Neural progenitor cell (in vitro differentiated cells): Measurements from ENCODE around the gene PRDM7. TPM values are rescaled to one million over a fixed set of nuclear protein-coding genes. Genes with fewer than 3 reads are reported as not detected.

Source experiments
- DNase-seq: peaks from one replicate; pipeline ENCODE4 v3.0.0-alpha.2; 2016; ENCODE audit warnings: low spot score
- H2AFZ ChIP-seq: fragments of 200-600 bp; sonication (generic); replicated peaks from 2 replicates; pipeline ENCODE4 v1.6.1; 2016; ENCODE audit warnings: antibody characterized with exemption
- H3F3A ChIP-seq: fragments of 200-600 bp; sonication (generic); 2 replicates; pipeline ENCODE4 v1.6.1; 2016; ENCODE audit warnings: antibody characterized with exemption, low read depth
- H3K27ac ChIP-seq: fragments of 200-600 bp; sonication (generic); 2 replicates; pipeline ENCODE4 v1.5.1; 2016; ENCODE audit warnings: mild to moderate bottlenecking
- H3K27me3 ChIP-seq: fragments of 200-600 bp; sonication (generic); 2 replicates; pipeline ENCODE4 v1.6.1; 2016; ENCODE audit warnings: mild to moderate bottlenecking, moderate library complexity
- H3K36me3 ChIP-seq: fragments of 200-600 bp; sonication (generic); 2 replicates; pipeline ENCODE4 v1.5.1; 2016
- H3K4me1 ChIP-seq: fragments of 200-600 bp; sonication (generic); 2 replicates; pipeline ENCODE4 v1.6.1; 2016; ENCODE audit warnings: mixed run types
- H3K4me2 ChIP-seq: fragments of 200-600 bp; sonication (generic); 2 replicates; pipeline ENCODE4 v1.6.1; 2016
- H3K4me3 ChIP-seq: fragments of 200-600 bp; sonication (generic); 2 replicates; pipeline ENCODE4 v1.5.1; 2016
- H3K79me2 ChIP-seq: fragments of 200-600 bp; sonication (generic); 2 replicates; pipeline ENCODE4 v1.6.1; 2016; ENCODE audit warnings: low read depth
- H3K9ac ChIP-seq: fragments of 200-600 bp; sonication (generic); 2 replicates; pipeline ENCODE4 v1.6.1; 2016
- H3K9me3 ChIP-seq: fragments of 200-600 bp; sonication (generic); 2 replicates; pipeline ENCODE4 v1.5.1; 2016; ENCODE audit warnings: low read depth
- H4K20me1 ChIP-seq: fragments of 200-600 bp; sonication (generic); 2 replicates; pipeline ENCODE4 v1.6.1; 2016; ENCODE audit warnings: low read depth
- H3K27ac Mint-ChIP-seq: 3 replicates; pipeline ENCODE4 v1.8.0; 2021; ENCODE audit warnings: mixed read lengths
- H3K27me3 Mint-ChIP-seq: 2 replicates; pipeline ENCODE4 v1.8.0; 2022; ENCODE audit warnings: low read depth, mild to moderate bottlenecking, inconsistent platforms, moderate library complexity, mixed read lengths; ENCODE audit not compliant: insufficient read depth
- H3K36me3 Mint-ChIP-seq: 3 replicates; pipeline ENCODE4 v1.8.0; 2021; ENCODE audit warnings: mixed read lengths
- H3K4me1 Mint-ChIP-seq: 3 replicates; pipeline ENCODE4 v1.8.0; 2021; ENCODE audit warnings: mixed read lengths
- H3K4me3 Mint-ChIP-seq: 3 replicates; pipeline ENCODE4 v1.8.0; 2021; ENCODE audit warnings: mild to moderate bottlenecking, moderate library complexity, mixed read lengths
- H3K9me3 Mint-ChIP-seq: 3 replicates; pipeline ENCODE4 v1.8.0; 2020; ENCODE audit warnings: mixed read lengths
- CTCF ChIP-seq: fragments of 200-600 bp; sonication (generic); IDR thresholded peaks from 2 replicates; pipeline ENCODE4 v1.5.1; 2017; ENCODE audit warnings: antibody characterized with exemption, mild to moderate bottlenecking
- EZH2 ChIP-seq: fragments of 200-600 bp; sonication (generic); IDR thresholded peaks from 2 replicates; pipeline ENCODE4 v1.6.1; 2017; ENCODE audit warnings: antibody characterized with exemption, mild to moderate bottlenecking, moderate library complexity
- EZH2phosphoT487 ChIP-seq: fragments of 200-600 bp; sonication (generic); IDR thresholded peaks from 2 replicates; pipeline ENCODE4 v1.6.1; 2017; ENCODE audit warnings: antibody characterized with exemption
- total RNA-seq: library from RNA; depleted of rRNA; stranded (reverse); fragments of >200 nt; gene quantifications from 2 replicates; pipeline ENCODE4 v1.2.3, GENCODE V29; 2015; ENCODE audit warnings: low replicate concordance

Gene PRDM7
- total RNA-seq, 1 donor from 2014 or later: not detected

- Histone ChIP-seq H3K27ac (no peak overlapping the region), H3K4me2 (no peak overlapping the region), H3F3A (peaks cover 24% of the 10 kb centered on the region), H3K27me3 (peaks cover under 1% of the 10 kb centered on the region), H3K4me3 (no peak overlapping the region), H3K79me2 (no peaks in the 10 kb centered on the region), H2AFZ (no peak overlapping the region), H3K36me3 (no peaks in the 10 kb centered on the region), H3K9ac (no peak overlapping the region), H3K9me3 (no peaks in the 10 kb centered on the region), H3K4me1 (peaks cover 15% of the 10 kb centered on the region), H4K20me1 (peaks cover 5% of the 10 kb centered on the region)
- H3K27me3 Mint-ChIP-seq: peaks cover 2% of the 10 kb centered on the region
- H3K9me3 Mint-ChIP-seq: no peaks in the 10 kb centered on the region
- peaks cover 20% of the 10 kb centered on the region for H3K4me1 Mint-ChIP-seq
- no peaks in the 10 kb centered on the region for H3K36me3 Mint-ChIP-seq
- no peak overlapping the region for H3K27ac Mint-ChIP-seq
- no peak overlapping the region for H3K4me3 Mint-ChIP-seq
- no peak for TF ChIP-seq EZH2
- no peak for TF ChIP-seq EZH2phosphoT487
- no peak for TF ChIP-seq CTCF
- no peak for DNase-seq
Observed at GRCh38 chr16:90026135-90026534, 51.0 kb downstream of the PRDM7 start.

GRCh38 chr16:90023078-90023447 lies 54.1 kb downstream of the PRDM7 start:
- no peak overlapping the region for H3K4me3 Mint-ChIP-seq
- no peaks in the 10 kb centered on the region for H3K36me3 ChIP-seq
- H3K9me3 ChIP-seq: no peaks in the 10 kb centered on the region
- no peak overlapping the region for H2AFZ ChIP-seq
- no peak overlapping the region for H3K9ac ChIP-seq
- H3K9me3 Mint-ChIP-seq: no peaks in the 10 kb centered on the region
- H3K27me3 Mint-ChIP-seq: peaks cover 12% of the 10 kb centered on the region
- no peaks in the 10 kb centered on the region for H3K79me2 ChIP-seq
- no peak for TF ChIP-seq EZH2
- TF ChIP-seq EZH2phosphoT487: no peak
- TF ChIP-seq CTCF: no peak
- H3K27ac ChIP-seq: no peak overlapping the region
- peaks cover 28% of the 10 kb centered on the region for H3F3A ChIP-seq
- no peak overlapping the region for H3K27ac Mint-ChIP-seq
- no peak overlapping the region for H3K4me2 ChIP-seq
- peaks cover 22% of the 10 kb centered on the region for H3K4me1 Mint-ChIP-seq
- peaks cover 25% of the 10 kb centered on the region for H3K27me3 ChIP-seq
- no peak for DNase-seq
- H3K4me1 ChIP-seq: peaks cover 17% of the 10 kb centered on the region
- peak overlapping the region; percentile 11 for H3K4me3 ChIP-seq
- no peaks in the 10 kb centered on the region for H3K36me3 Mint-ChIP-seq
- no peaks in the 10 kb centered on the region for H4K20me1 ChIP-seq

- peak overlapping the region; percentile 34 for H3K4me2 ChIP-seq
- peak; percentile 60 for DNase-seq
- no peaks in the 10 kb centered on the region for H3K79me2 ChIP-seq
- H3K4me1 ChIP-seq: peaks cover 17% of the 10 kb centered on the region
- peak overlapping the region; percentile 11 for H3K4me3 ChIP-seq
- H3K36me3 ChIP-seq: no peaks in the 10 kb centered on the region
- no peak overlapping the region for H3K27ac Mint-ChIP-seq
- H3F3A ChIP-seq: peaks cover 33% of the 10 kb centered on the region
- H3K27me3 Mint-ChIP-seq: peaks cover 12% of the 10 kb centered on the region
- H3K9me3 ChIP-seq: no peaks in the 10 kb centered on the region
- H3K9me3 Mint-ChIP-seq: no peaks in the 10 kb centered on the region
- no peak overlapping the region for H2AFZ ChIP-seq
- no peak for TF ChIP-seq EZH2phosphoT487
- no peak for TF ChIP-seq EZH2
- TF ChIP-seq CTCF: no peak
- H3K27me3 ChIP-seq: peaks cover 32% of the 10 kb centered on the region
- H3K4me1 Mint-ChIP-seq: peaks cover 22% of the 10 kb centered on the region
- no peak overlapping the region for H3K4me3 Mint-ChIP-seq
- no peak overlapping the region for H3K27ac ChIP-seq
- no peak overlapping the region for H3K9ac ChIP-seq
- H4K20me1 ChIP-seq: no peaks in the 10 kb centered on the region
- H3K36me3 Mint-ChIP-seq: no peaks in the 10 kb centered on the region
Observed at GRCh38 chr16:90022209-90023077, 54.7 kb downstream of the PRDM7 start.
